Stimulated activated CD8-positive, alpha-beta memory T cell treated with anti-CD3 and anti-CD28 coated beads, Interleukin-7, amount 100 ng/mL, for 48 hours (primary cell): ENCODE results near the gene HPSE.

Source experiments
- DNase-seq, 2 donors: peaks; one replicate each; pipeline ENCODE4 v3.0.0-alpha.2; 2020; ENCODE audit warnings: low read depth in 1 of 2; ENCODE audit errors: extremely low read depth in 1 of 2

Gene HPSE

DNA sequence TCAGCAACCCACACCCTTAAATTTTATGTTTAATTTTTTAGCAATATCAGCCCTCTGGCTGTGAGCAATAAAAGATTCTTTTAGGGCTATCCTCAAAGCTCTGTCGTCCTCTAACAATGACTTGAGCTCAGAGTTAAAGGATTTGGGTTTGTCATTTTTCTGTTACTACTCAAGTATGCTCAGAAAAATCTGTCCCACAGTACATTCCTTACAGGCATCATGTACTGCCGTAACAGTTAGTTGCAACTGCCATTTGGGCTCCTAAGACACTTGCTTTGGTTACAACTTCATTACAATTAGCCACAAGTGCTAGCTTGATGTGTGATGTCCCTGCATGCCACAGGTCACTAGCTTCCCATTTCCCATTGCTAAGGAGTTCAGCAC is 83.2 kb downstream of the HPSE start:
- DNase-seq: no peak

DNA sequence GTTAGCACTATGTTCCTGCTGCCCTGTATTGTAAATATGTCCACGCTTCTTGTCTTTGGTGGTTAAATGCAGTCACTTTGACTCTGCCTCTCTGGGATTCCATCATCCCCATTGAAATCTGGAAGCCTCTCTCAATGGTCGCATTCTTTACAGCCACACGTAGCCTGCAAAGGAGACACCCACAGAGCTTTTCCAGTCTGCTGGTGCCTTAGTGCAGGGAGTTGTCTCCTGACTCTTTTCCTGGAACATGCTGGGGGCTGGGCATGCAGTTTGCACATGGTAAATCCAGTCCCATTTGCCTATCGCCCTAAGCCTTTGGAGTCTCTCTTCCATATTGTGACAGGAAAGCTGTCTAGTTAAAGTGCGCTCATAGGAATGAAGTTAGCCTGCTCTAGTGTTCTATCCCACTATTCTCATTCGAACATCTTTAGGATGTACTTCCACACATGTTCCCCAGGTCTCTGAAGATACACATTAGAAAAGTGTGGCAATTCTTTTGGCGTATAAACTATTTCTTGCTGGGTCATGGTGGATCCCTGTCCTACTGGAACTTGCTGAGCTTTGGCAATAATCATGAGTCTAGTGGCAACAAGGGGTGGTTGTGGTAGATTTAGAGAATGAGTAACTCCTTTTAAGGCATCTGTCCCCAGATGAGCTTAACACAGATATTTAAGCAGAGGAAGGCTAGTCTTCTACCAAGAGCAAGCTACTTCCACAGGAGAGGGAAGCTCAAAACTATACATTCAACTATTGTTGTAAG is 83.8 kb downstream of the HPSE start:
- DNase-seq: no peak

DNA sequence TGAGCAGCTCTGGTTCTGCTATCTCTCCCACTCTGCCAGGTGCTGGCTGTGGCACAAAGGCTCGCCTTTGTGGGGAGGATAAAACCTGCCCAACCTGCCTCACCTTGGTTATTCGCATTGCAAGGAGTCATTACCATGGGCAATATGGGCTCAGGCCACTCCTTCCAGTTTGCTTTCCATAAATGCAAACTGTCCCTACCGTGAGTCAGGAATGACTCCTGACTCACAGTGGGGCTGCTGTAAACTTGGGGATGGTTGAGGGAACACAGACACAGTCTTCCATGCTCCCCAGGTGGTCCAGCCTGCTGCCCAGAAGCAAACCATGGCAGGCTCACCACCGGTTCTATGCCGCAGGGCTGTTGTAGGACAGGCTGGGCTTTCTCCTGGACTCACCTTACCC is 86.2 kb downstream of the HPSE start:
- no peak for DNase-seq

DNA sequence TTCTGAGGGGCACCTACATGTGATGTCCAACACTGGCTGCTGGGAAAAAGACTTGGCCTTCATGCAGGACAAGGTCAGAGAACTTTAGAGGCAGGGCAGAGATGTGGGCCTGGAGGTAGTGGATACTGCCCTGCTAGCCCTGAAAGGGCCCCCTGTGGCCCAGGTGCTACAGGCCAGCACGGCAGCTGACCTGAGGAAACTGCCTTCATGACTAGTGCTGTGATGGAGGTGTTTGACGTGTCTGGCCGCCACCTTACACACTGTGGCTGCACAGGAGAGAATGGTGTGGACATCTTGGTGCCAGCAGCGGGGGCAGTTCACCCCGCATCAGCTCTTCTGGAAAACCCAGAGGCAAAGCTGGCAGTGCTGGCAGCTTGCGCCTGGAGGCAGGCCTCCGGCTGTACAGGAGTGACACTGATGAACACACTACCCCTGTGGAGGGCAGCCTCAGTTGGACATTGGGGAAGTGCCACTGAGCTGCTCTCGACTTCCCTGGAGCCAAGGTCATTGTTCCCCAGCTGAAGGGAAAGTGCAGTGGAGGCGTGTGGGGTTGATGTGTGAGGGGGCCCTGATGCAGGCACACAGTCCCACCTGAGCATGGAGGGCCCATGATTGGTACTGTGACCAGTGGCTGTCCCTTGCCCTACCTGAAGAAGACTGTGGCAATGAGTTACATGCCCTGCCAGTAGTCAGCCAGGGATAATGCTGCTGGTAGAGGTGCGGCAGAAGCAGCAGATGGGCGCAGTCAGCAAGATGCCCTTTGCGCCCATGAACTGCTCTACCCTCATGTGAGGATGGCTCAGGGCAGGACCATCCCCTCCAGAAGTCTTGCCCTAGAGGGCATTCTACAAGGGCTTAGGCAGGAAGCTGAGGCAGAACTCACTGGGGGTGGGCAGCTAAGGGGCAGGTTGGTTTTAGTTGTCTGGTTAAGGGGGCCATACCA is 87.0 kb downstream of the HPSE start:
- no peak for DNase-seq
